MCF 10A (cell line): ENCODE measurements around the gene MYCBP. TPM values are rescaled to one million over a fixed set of nuclear protein-coding genes. Genes with fewer than 3 reads are reported as not detected.
A peak's percentile ranks its signal among the peaks of the same experiment; 100 is the strongest.

Experiments used
- BruUV-seq: library from RNA; stranded (reverse); fragments of 400-500 nt; replicated peaks from 2 replicates; lab custom pipeline; 2021; lab: Mats Ljungman, UMichigan
- CTCF ChIA-PET: fragments of 300-600 bp; sonication (Branson Sonifier 250); formaldehyde crosslinking; extraction: SDS; loops from one replicate; lab custom pipeline; 2021; ENCODE audit warnings: antibody characterized with exemption, inconsistent platforms; lab: Yijun Ruan, JAX
- POLR2A ChIA-PET: fragments of 300-600, 350-650 bp; sonication (Branson Sonifier 250); formaldehyde crosslinking; extraction: SDS; loops from one replicate; lab custom pipeline; 2020; ENCODE audit warnings: antibody characterized with exemption, inconsistent platforms; lab: Yijun Ruan, JAX
- DNase-seq: peaks from one replicate; pipeline ENCODE4 v3.0.0-alpha.2; 2018; ENCODE audit not compliant: unreplicated experiment
- H3K27ac Mint-ChIP-seq: one replicate; pipeline ENCODE4 v1.8.0; 2022; ENCODE audit warnings: mild to moderate bottlenecking, low read depth, mixed read lengths; ENCODE audit not compliant: unreplicated experiment
- H3K27me3 Mint-ChIP-seq: one replicate; pipeline ENCODE4 v1.8.0; 2022; ENCODE audit warnings: mixed read lengths; ENCODE audit not compliant: insufficient read depth, unreplicated experiment
- H3K36me3 Mint-ChIP-seq: one replicate; pipeline ENCODE4 v1.8.0; 2022; ENCODE audit warnings: mild to moderate bottlenecking, moderate library complexity, mixed read lengths; ENCODE audit not compliant: insufficient read depth, unreplicated experiment
- H3K4me1 Mint-ChIP-seq: one replicate; pipeline ENCODE4 v1.8.0; 2022; ENCODE audit warnings: mixed read lengths; ENCODE audit not compliant: insufficient read depth, unreplicated experiment
- H3K4me3 Mint-ChIP-seq: one replicate; pipeline ENCODE4 v1.8.0; 2022; ENCODE audit warnings: mild to moderate bottlenecking, moderate library complexity, mixed read lengths; ENCODE audit not compliant: unreplicated experiment
- H3K9me3 Mint-ChIP-seq: one replicate; pipeline ENCODE4 v1.8.0; 2022; ENCODE audit warnings: mixed read lengths; ENCODE audit not compliant: unreplicated experiment
- CTCF ChIP-seq: fragments of 200-600 bp; IDR thresholded peaks from one replicate; pipeline ENCODE4 v1.8.0; 2022; ENCODE audit warnings: antibody characterized with exemption, mild to moderate bottlenecking; ENCODE audit not compliant: unreplicated experiment
- intact Hi-C: fragments of 100-400 bp; cut with micrococcal nuclease; formaldehyde crosslinking; loops from 2 replicates; pipeline ENCODE4 v1.14.1; 2022
- total RNA-seq: library from RNA; stranded (reverse); gene quantifications from 2 replicates; pipeline ENCODE4 v1.2.3, GENCODE V29; 2022

MYCBP gene
- total RNA-seq, 1 experiment from 2014 or later, result 18.9 TPM

- no peak for DNase-seq
- intact Hi-C loops, result no loop called here
- BruUV-seq, result no TSS peak
- Mint-ChIP-seq H3K9me3 (no peaks in the 10 kb centered on the region), H3K27me3 (no peaks in the 10 kb centered on the region), H3K4me3 (no peak overlapping the region), H3K4me1 (no peaks in the 10 kb centered on the region), H3K36me3 (no peaks in the 10 kb centered on the region), H3K27ac (no peak overlapping the region)
- ChIA-PET POLR2A (no interaction called here), CTCF (interaction anchor here (0.6 to 1.2 kb wide), 3 partner anchors 22 to 195 kb away, joined by 3 to 5 read pairs (median 3); no protein-coding TSS in a partner anchor)
- no peak for TF ChIP-seq CTCF
These were observed 23.0 kb upstream of the MYCBP start for GRCh38 chr1:38896169-38896568.

- ChIA-PET POLR2A (interaction anchor here (0.6 to 1.2 kb wide), 3 partner anchors 18 to 42 kb away, joined by 3 to 5 read pairs (median 4); partner anchors contain the start of gene RRAGC), CTCF (no interaction called here)
- Mint-ChIP-seq H3K4me1 (no peaks in the 10 kb centered on the region), H3K27me3 (no peaks in the 10 kb centered on the region), H3K9me3 (no peaks in the 10 kb centered on the region), H3K36me3 (no peaks in the 10 kb centered on the region), H3K4me3 (no peak overlapping the region), H3K27ac (no peak overlapping the region)
- intact Hi-C loops, result no loop called here
- BruUV-seq, result no TSS peak
- no peak for DNase-seq
- no peak for TF ChIP-seq CTCF
These were observed 19.8 kb upstream of the MYCBP start for GRCh38 chr1:38892976-38893375.

- H3K27ac Mint-ChIP-seq, result no peak overlapping the region
- intact Hi-C loops, result no loop called here
- no TSS peak for BruUV-seq
- H3K36me3 Mint-ChIP-seq, result no peaks in the 10 kb centered on the region
- no peaks in the 10 kb centered on the region for H3K27me3 Mint-ChIP-seq
- ChIA-PET CTCF (no interaction called here), POLR2A (no interaction called here)
- no peak for TF ChIP-seq CTCF
- H3K4me1 Mint-ChIP-seq, result no peaks in the 10 kb centered on the region
- DNase-seq, result peak; percentile 2
- no peak overlapping the region for H3K4me3 Mint-ChIP-seq
- H3K9me3 Mint-ChIP-seq, result no peaks in the 10 kb centered on the region
These were observed 18.6 kb upstream of the MYCBP start for GRCh38 chr1:38891753-38892152.

- no TSS peak for BruUV-seq
- ChIA-PET POLR2A (interaction anchor here (0.6 kb wide), 1 partner anchor 864 kb away, joined by 6 read pairs; no protein-coding TSS in a partner anchor), CTCF (interaction anchor here (0.7 kb wide), 1 partner anchor 207 kb away, joined by 3 read pairs; no protein-coding TSS in a partner anchor)
- intact Hi-C loops, result no loop called here
- no peak for DNase-seq
- no peaks in the 10 kb centered on the region for H3K9me3 Mint-ChIP-seq
- H3K4me1 Mint-ChIP-seq, result no peaks in the 10 kb centered on the region
- H3K27ac Mint-ChIP-seq, result no peak overlapping the region
- TF ChIP-seq CTCF, result no peak
- H3K27me3 Mint-ChIP-seq, result no peaks in the 10 kb centered on the region
- H3K4me3 Mint-ChIP-seq, result no peak overlapping the region
- no peaks in the 10 kb centered on the region for H3K36me3 Mint-ChIP-seq
These were observed 16.4 kb upstream of the MYCBP start for GRCh38 chr1:38889589-38889988.
